ENCODE measurements around the gene KLHL21.
"Not testable (repeated sequence)": the region's sequence is repeated elsewhere in the genome, so short reads cannot be mapped to it uniquely, and the experiment has no call there.

KLHL21 gene

DNA sequence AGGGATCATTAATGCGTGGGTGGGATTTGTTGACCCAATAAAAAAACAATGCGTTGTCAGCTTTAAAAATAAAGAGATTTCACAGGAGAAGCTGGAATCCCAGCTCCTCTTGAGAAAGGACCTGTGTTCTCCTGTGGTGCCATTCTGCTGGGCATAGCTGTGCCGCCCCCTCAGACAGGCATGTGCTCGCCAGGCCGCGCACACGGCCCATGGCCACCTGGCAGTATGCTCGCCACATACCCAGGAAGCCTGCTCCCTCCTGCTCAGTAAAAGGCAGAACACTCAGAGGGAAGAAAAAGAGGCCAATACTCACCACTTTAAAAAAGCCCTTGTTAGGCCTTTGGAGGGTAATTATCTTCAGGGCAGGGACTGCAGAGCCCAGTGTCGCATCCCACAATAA lies 35.1 kb upstream of the KLHL21 start:
- DNase-seq (ENCODE audit: low spot score): no peak
- TF ChIP-seq, protein P1, sequence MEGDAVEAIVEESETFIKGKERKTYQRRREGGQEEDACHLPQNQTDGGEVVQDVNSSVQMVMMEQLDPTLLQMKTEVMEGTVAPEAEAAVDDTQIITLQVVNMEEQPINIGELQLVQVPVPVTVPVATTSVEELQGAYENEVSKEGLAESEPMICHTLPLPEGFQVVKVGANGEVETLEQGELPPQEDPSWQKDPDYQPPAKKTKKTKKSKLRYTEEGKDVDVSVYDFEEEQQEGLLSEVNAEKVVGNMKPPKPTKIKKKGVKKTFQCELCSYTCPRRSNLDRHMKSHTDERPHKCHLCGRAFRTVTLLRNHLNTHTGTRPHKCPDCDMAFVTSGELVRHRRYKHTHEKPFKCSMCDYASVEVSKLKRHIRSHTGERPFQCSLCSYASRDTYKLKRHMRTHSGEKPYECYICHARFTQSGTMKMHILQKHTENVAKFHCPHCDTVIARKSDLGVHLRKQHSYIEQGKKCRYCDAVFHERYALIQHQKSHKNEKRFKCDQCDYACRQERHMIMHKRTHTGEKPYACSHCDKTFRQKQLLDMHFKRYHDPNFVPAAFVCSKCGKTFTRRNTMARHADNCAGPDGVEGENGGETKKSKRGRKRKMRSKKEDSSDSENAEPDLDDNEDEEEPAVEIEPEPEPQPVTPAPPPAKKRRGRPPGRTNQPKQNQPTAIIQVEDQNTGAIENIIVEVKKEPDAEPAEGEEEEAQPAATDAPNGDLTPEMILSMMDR (IDR thresholded peaks at IDR 0.05; ENCODE audit: extremely low read depth, missing control alignments): no peak

DNA sequence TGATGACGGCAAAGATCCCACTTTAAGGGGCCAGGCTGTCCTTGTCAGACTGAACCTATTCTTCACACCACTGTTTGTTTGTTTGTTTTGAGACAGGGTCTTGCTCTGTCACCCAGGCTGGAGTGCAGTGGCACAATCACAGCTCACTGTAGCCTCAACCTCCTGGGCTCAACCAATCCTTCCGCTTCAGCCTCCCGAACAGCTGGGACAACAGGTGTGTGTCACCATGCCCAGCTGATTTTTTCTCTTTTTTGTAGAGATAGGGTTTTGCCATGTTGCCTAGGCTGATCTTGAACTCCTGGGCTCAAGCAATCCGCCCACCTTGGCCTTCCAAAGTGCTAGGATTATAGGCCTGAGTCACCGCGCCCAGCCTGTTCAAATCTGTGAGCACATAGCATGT lies 34.1 kb upstream of the KLHL21 start:
- not testable (repeated sequence) for DNase-seq (ENCODE audit: low spot score)

DNA sequence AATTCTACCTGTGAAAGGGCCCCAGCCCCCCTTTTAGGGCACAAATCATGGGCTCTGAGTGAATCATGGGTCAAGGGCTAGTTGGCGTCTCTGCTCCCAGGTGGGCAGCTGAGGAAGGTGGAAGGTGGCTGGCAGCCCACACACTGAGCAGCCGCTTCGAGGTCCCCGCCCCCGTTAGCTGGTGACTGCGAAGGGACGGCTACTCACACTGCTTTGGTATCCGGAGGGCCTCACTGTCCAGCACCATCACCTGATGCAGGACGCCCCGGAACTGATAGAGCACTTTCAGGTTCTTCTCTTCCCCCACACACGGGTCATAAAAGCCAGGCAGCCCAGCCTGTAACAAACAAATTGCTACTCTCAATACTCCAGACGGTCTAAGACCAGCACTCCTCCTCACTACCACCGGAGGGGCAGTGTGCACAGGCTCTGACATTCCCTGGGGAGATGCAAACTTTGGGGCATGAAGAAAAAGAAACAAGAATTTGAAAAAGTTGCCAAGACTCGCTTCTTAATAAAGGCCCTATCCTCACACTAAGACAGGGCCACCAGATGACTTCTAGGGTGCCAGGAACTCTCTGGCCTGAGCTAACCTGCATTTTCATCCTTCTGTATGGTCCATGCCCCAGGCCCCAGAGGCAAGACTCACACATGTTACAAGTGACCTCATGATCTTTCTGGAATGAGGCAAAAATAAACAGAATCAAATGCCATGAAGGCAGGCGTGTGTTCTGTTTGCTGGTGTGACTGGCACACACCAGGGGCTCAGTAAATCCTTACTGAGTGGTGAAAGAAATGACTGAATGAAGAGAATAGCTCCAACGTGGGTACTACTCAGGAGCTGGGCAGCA lies 33.5 kb upstream of the KLHL21 start:
- no peak for DNase-seq (ENCODE audit: low spot score)
- TF ChIP-seq, protein P1 (IDR thresholded peaks at IDR 0.05; ENCODE audit: extremely low read depth, missing control alignments): no peak

DNA sequence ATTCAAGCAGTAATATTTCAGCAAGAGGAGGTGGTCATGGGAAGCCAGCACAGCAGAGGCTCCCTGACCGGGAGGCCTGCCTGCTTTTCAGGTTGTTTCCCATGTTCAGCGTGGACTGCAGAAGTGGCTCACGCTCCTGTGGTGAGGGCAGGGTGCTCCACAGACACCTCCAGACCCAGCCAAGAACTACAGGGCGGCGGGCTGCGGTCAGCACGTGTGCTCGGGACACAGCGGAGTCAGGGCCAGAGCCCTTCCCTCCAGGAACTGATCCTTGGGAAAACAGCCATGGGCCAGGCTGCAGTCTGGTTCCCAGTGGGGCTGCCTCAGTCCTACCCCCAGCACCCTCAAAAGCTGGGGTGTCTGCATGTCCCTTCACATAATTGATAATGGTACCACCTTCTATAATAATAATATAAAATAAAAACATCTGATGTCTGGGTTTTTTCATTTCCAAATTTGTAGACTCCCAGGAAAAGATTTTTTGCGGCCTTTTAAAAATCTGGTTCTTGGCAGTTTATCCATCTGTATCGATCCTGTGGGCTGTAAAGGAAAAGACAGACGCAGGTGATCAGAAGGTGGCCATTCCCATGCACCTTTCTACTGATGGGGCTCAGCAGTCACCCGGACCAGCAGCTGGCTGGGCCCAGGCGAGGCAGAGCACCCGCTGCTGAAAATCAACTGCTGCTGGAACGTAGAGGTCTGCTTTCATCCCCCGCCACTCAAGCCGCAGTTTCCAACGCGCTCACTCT lies 32.7 kb upstream of the KLHL21 start:
- DNase-seq (ENCODE audit: low spot score): no peak
- TF ChIP-seq, protein P1 (IDR thresholded peaks at IDR 0.05; ENCODE audit: extremely low read depth, missing control alignments): no peak

DNA sequence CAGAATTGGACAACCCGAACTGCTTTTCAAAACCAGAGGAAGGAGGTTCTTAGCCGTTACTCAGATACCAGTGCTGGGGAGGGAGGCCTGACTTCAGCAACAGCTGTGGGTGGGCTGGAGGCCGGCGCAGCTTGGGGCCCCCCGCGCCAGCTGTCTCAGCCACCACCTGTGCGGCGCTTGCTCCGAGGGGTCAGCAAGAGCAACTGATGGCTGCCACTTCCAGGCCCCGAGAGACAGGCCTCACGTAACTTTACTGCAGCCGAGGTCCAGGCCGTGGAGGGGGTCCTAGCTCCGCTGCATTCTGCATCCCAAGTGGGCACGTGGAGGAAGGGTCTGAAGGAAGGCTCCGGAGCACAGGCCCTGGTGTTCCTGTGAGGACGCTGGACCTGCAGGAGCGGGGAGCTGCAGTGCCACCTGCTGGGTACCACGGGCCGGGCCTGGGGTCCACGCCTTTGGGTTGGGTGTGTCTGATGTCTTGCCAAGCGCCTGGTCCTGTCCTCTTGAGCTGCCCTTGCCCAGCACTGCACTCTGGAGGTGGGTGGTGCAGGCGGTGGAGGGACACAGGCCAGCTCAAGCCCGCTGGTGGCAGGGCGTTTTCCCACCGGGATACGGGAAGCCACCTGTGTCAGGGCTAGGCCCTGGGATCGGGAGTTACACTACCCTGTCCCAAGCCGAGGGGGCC lies 31.8 kb upstream of the KLHL21 start:
- DNase-seq (ENCODE audit: low spot score): peak; percentile 54
- TF ChIP-seq, protein P1 (IDR thresholded peaks at IDR 0.05; ENCODE audit: extremely low read depth, missing control alignments): peak; percentile 26

DNA sequence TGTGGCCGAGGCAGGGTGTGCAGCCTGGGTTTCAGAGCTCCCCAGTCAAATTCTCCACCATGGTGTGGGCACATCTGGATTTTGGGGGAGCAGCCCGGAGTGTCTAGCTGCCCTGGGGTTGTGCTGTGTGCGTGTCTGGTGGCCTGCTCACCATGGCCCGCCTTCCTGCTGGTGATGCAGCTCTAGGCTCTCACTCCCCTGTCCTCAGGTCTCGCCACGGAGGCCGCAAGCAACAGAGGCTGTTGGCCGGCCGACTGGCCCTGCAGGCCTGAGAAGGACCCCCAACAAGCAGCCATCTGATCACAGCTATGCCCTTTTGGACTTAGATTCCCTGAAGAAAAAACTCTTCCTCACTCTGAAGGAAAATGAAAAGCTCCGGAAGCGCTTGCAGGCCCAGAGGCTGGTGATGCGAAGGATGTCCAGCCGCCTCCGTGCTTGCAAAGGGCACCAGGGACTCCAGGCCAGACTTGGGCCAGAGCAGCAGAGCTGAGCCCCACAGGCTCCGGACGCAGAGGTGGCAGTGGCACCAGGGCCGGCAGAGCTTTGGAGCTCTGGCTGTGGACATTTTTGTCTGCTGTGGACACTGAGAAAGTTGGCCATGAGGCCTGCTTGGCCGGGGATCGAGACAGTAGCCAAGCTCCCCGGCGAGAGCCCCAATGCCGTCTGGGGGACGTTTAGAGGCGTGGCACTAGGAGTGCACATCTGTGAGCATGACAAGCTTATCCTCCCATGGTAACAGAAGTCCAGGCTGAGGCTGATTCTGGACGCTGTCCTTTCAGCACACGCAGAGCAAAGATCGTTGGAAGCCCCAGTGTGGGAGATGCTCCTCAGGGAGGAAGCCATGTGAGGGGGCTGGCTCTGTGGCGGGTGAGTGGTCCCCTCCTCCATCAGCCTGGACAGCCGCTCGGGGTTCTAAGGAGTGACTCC lies 30.2 kb upstream of the KLHL21 start:
- TF ChIP-seq, protein P1 (IDR thresholded peaks at IDR 0.05; ENCODE audit: extremely low read depth, missing control alignments): no peak
- DNase-seq (ENCODE audit: low spot score): no peak

DNA sequence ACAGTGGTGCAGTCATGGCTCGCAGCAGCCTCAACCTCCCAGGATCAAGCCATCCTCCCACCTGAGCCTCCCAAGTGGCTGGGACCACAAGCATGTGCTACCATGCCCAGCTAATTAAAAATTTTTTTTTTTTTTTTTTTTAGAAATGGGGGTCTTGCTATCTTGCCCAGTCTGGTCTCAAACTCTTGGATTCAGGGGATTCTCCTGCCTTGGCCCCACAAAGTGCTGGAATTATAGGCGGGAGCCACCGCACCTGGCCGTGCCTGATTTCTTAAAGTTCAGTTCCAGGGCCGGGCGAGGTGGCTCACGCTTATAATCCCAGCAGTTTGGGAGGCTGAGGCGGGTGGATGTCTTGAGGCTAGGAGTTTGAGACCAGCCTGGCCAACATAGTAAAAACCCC lies 28.4 kb upstream of the KLHL21 start:
- no peak for DNase-seq (ENCODE audit: low spot score)
- TF ChIP-seq, protein P1 (IDR thresholded peaks at IDR 0.05; ENCODE audit: extremely low read depth, missing control alignments): no peak

Measured in GM20000 (cell line).